Stimulated activated CD4-positive, alpha-beta T cell treated with anti-CD3 and anti-CD28 coated beads, Interleukin-4, amount 100 ng/mL, for 1 hour (primary cell): ENCODE results near the gene RETREG1.
"Not testable (repeated sequence)": the region's sequence is repeated elsewhere in the genome, so short reads cannot be mapped to it uniquely, and the experiment has no call there.

Experiments
- DNase-seq: peaks from one replicate; pipeline ENCODE4 v3.0.0-alpha.2; 2020

Gene RETREG1

GRCh38 chr5:16550316-16550952 is 66.4 kb downstream of the RETREG1 start:
- peak; percentile 15 for DNase-seq

- no peak for DNase-seq
Measured at GRCh38 chr5:16549491-16550206, 67.1 kb downstream of the RETREG1 start.

GRCh38 chr5:16548812-16549211 is 68.0 kb downstream of the RETREG1 start:
- DNase-seq: no peak

- DNase-seq: no peak
Measured at GRCh38 chr5:16548115-16548514, 68.7 kb downstream of the RETREG1 start.

- DNase-seq: no peak
Measured at GRCh38 chr5:16547200-16547842, 69.5 kb downstream of the RETREG1 start.

GRCh38 chr5:16546732-16547131 is 70.1 kb downstream of the RETREG1 start:
- DNase-seq: no peak

- DNase-seq: no peak
Measured at GRCh38 chr5:16544607-16545374, 72.0 kb downstream of the RETREG1 start.

GRCh38 chr5:16543206-16543605 is 73.6 kb downstream of the RETREG1 start:
- DNase-seq: not testable (repeated sequence)

- no peak for DNase-seq
Measured at GRCh38 chr5:16542236-16542635, 74.6 kb downstream of the RETREG1 start.

- DNase-seq: not testable (repeated sequence)
Measured at GRCh38 chr5:16541592-16541991, 75.2 kb downstream of the RETREG1 start.

GRCh38 chr5:16540421-16540820 is 76.4 kb downstream of the RETREG1 start:
- no peak for DNase-seq

GRCh38 chr5:16539169-16539666 is 77.6 kb downstream of the RETREG1 start:
- DNase-seq: no peak

GRCh38 chr5:16538006-16538405 is 78.8 kb downstream of the RETREG1 start:
- no peak for DNase-seq

GRCh38 chr5:16536818-16537217 is 80.0 kb downstream of the RETREG1 start:
- no peak for DNase-seq

- no peak for DNase-seq
Measured at GRCh38 chr5:16536246-16536645, 80.6 kb downstream of the RETREG1 start.

- no peak for DNase-seq
Measured at GRCh38 chr5:16534280-16534679, 82.5 kb downstream of the RETREG1 start.

- no peak for DNase-seq
Measured at GRCh38 chr5:16531063-16531648, 85.6 kb downstream of the RETREG1 start.

GRCh38 chr5:16529306-16529705 is 87.5 kb downstream of the RETREG1 start:
- no peak for DNase-seq

GRCh38 chr5:16528382-16529110 is 88.3 kb downstream of the RETREG1 start:
- DNase-seq: no peak

GRCh38 chr5:16525651-16526050 is 91.1 kb downstream of the RETREG1 start:
- no peak for DNase-seq

GRCh38 chr5:16524286-16524685 is 92.5 kb downstream of the RETREG1 start:
- DNase-seq: no peak
